ENCODE measurements around the gene RASGEF1B.

- TF ChIP-seq CTCF (IDR thresholded peaks at IDR 0.05; ENCODE audit: insufficient read depth, low read depth, low read length) (no peak), EZH2 (IDR thresholded peaks at IDR 0.05; ENCODE audit: insufficient read depth, low read length) (no peak)
These were observed 93.3 kb downstream of the RASGEF1B start for GRCh38 chr4:81378386-81378785.
